DOHH2 (cell line): ENCODE results near the gene CHFR.

Experiments used
- H3F3A ChIP-seq: fragments of 200-600 bp; sonication (generic), shearing (Covaris generic); 2 replicates; pipeline ENCODE4 v1.6.0; 2016; ENCODE audit warnings: antibody characterized with exemption, mild to moderate bottlenecking; ENCODE audit not compliant: control insufficient read depth, insufficient read depth
- H3K27ac ChIP-seq: fragments of 200-600 bp; sonication (generic); 2 replicates; pipeline ENCODE4 v1.5.1; 2014; ENCODE audit warnings: low read depth, mild to moderate bottlenecking, low read length, moderate library complexity
- H3K27me3 ChIP-seq: fragments of 200-600 bp; sonication (generic); 2 replicates; pipeline ENCODE4 v1.6.1; 2014; ENCODE audit warnings: mild to moderate bottlenecking, low read length, mixed read lengths; ENCODE audit not compliant: control insufficient read depth
- H3K36me3 ChIP-seq: fragments of 200-600 bp; sonication (generic); 2 replicates; pipeline ENCODE4 v1.6.1; 2014; ENCODE audit warnings: mild to moderate bottlenecking, low read length, moderate library complexity, mixed read lengths; ENCODE audit not compliant: control insufficient read depth
- H3K4me1 ChIP-seq: fragments of 200-600 bp; sonication (generic); 2 replicates; pipeline ENCODE4 v1.6.1; 2014; ENCODE audit warnings: mild to moderate bottlenecking, low read length, mixed read lengths; ENCODE audit not compliant: control insufficient read depth
- H3K4me2 ChIP-seq: fragments of 200-600 bp; sonication (generic); 2 replicates; pipeline ENCODE4 v1.6.0; 2014; ENCODE audit warnings: mild to moderate bottlenecking, low read length, moderate library complexity
- H3K4me3 ChIP-seq: fragments of 200-600 bp; sonication (generic); 2 replicates; pipeline ENCODE4 v1.5.1; 2014; ENCODE audit warnings: mild to moderate bottlenecking, low read length, mixed read lengths
- H3K79me2 ChIP-seq: fragments of 200-600 bp; sonication (generic); 2 replicates; pipeline ENCODE4 v1.6.1; 2014; ENCODE audit warnings: mild to moderate bottlenecking, low read length, mixed read lengths; ENCODE audit not compliant: control insufficient read depth
- H3K9me2 ChIP-seq: fragments of 200-600 bp; sonication (generic); replicated peaks from 2 replicates; pipeline ENCODE4 v1.6.1; 2014; ENCODE audit warnings: mild to moderate bottlenecking, low read length, mixed read lengths; ENCODE audit not compliant: control insufficient read depth
- H3K9me3 ChIP-seq: fragments of 200-600 bp; sonication (generic); 2 replicates; pipeline ENCODE4 v1.6.1; 2014; ENCODE audit warnings: antibody characterized with exemption, low read length, mixed read lengths; ENCODE audit not compliant: control insufficient read depth, insufficient read depth
- H4K20me1 ChIP-seq: fragments of 200-600 bp; sonication (generic); 2 replicates; pipeline ENCODE4 v1.6.0; 2014; ENCODE audit warnings: low read depth, mild to moderate bottlenecking, antibody characterized with exemption, low read length, moderate library complexity; ENCODE audit not compliant: control insufficient read depth, insufficient read depth
- EZH2phosphoT487 ChIP-seq: fragments of 200-600 bp; sonication (generic); IDR thresholded peaks from 2 replicates; pipeline ENCODE4 v1.6.1; 2017; ENCODE audit warnings: borderline replicate concordance, mild to moderate bottlenecking, antibody characterized with exemption, low read length, moderate library complexity, mixed read lengths
- TF ChIP-seq, protein P1 (sequence below): fragments of 200-600 bp; sonication (generic); IDR thresholded peaks from one replicate; pipeline ENCODE4 v1.5.1; 2014; ENCODE audit warnings: antibody characterized with exemption, mild to moderate bottlenecking, low read depth, low read length; ENCODE audit not compliant: poor library complexity, severe bottlenecking

The CHFR gene

DNA sequence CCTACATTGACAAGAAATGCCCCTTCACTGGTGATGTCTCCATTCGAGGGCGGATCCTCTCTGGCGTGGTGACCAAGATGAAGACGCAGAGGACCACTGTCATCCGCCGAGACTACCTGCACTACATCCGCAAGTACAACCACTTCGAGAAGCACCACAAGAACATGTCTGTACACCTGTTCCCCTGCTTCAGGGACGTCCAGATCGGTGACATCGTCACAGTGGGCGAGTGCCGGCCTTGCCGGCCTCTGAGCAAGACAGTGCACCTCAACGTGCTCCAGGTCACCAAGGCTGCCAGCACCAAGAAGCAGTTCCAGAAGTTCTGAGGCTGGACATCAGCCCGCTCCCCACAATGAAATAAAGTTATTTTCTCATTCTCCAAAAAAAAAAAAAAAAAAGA, 61.5 kb downstream of the CHFR start:
- no peak overlapping the region for H3K4me3 ChIP-seq
- peaks cover 72% of the 10 kb centered on the region for H3K79me2 ChIP-seq
- no peak overlapping the region for H3K27ac ChIP-seq
- H4K20me1 ChIP-seq = no peaks in the 10 kb centered on the region
- H3K4me1 ChIP-seq = peaks cover 71% of the 10 kb centered on the region
- H3K27me3 ChIP-seq = no peaks in the 10 kb centered on the region
- TF ChIP-seq EZH2phosphoT487 = no peak
- TF ChIP-seq, protein P1, sequence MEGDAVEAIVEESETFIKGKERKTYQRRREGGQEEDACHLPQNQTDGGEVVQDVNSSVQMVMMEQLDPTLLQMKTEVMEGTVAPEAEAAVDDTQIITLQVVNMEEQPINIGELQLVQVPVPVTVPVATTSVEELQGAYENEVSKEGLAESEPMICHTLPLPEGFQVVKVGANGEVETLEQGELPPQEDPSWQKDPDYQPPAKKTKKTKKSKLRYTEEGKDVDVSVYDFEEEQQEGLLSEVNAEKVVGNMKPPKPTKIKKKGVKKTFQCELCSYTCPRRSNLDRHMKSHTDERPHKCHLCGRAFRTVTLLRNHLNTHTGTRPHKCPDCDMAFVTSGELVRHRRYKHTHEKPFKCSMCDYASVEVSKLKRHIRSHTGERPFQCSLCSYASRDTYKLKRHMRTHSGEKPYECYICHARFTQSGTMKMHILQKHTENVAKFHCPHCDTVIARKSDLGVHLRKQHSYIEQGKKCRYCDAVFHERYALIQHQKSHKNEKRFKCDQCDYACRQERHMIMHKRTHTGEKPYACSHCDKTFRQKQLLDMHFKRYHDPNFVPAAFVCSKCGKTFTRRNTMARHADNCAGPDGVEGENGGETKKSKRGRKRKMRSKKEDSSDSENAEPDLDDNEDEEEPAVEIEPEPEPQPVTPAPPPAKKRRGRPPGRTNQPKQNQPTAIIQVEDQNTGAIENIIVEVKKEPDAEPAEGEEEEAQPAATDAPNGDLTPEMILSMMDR = no peak
- H3F3A ChIP-seq = peaks cover 20% of the 10 kb centered on the region
- no peaks in the 10 kb centered on the region for H3K9me3 ChIP-seq
- no peak overlapping the region for H3K4me2 ChIP-seq
- no peaks in the 10 kb centered on the region for H3K9me2 ChIP-seq
- peaks cover 68% of the 10 kb centered on the region for H3K36me3 ChIP-seq

DNA sequence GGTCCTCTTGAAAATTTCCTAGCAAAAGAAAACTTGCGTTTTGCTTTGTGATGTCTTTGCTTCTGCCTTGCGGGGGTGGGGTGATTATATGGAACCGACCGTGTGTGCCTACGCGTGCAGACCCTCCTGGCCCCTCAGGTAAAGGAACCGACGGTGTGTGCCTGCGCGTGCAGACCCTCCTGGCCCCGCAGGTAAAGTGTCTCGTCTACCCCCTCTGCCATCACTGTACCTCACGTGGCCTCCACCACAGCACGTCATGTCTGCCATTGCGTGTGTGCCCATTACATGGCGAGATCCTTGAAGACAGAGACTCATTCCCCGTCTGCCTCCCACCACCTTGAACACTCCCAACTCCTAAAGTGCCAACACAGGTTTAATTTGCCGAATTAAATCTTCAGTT, 62.3 kb downstream of the CHFR start:
- no peaks in the 10 kb centered on the region for H4K20me1 ChIP-seq

DNA sequence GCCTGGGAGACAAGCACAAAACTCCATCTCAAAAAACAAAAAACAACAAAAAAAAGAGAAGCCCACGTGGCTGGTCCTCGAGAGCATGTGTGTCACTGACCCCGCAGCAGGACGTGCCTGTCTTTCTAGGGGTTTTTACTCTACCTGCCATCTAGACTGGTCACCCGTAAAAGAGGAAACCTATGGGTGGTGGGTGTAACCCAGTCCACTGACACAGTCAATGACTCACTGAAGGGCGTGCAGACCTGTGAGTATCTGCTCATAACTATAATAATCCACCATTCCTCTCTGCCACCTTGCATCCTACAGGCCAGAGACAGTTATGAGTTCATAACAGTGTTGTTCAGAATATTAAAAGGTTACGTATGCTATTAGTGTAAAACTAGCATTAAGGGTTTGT, 63.4 kb downstream of the CHFR start:
- H3K4me1 ChIP-seq = peaks cover 79% of the 10 kb centered on the region
- no peak overlapping the region for H3K4me2 ChIP-seq
- no peak overlapping the region for H3K27ac ChIP-seq
- peaks cover 73% of the 10 kb centered on the region for H3K79me2 ChIP-seq
- H3K4me3 ChIP-seq = no peak overlapping the region
- no peaks in the 10 kb centered on the region for H3K9me3 ChIP-seq
- no peaks in the 10 kb centered on the region for H3K27me3 ChIP-seq
- H3K36me3 ChIP-seq = peaks cover 74% of the 10 kb centered on the region
- H3K9me2 ChIP-seq = no peaks in the 10 kb centered on the region
- TF ChIP-seq EZH2phosphoT487 = no peak
- TF ChIP-seq, protein P1 = no peak
- H4K20me1 ChIP-seq = no peaks in the 10 kb centered on the region
- peaks cover 26% of the 10 kb centered on the region for H3F3A ChIP-seq

More for the DNA sequence above, 62.3 kb downstream of the CHFR start:
- H3K4me1 ChIP-seq = peaks cover 77% of the 10 kb centered on the region
- no peak overlapping the region for H3K4me2 ChIP-seq
- peaks cover 25% of the 10 kb centered on the region for H3F3A ChIP-seq
- no peaks in the 10 kb centered on the region for H3K9me3 ChIP-seq
- H3K36me3 ChIP-seq = peaks cover 72% of the 10 kb centered on the region
- no peak overlapping the region for H3K27ac ChIP-seq
- H3K27me3 ChIP-seq = no peaks in the 10 kb centered on the region
- TF ChIP-seq EZH2phosphoT487 = no peak
- TF ChIP-seq, protein P1 = no peak
- H3K4me3 ChIP-seq = no peak overlapping the region
- no peaks in the 10 kb centered on the region for H3K9me2 ChIP-seq
- peaks cover 72% of the 10 kb centered on the region for H3K79me2 ChIP-seq
